Cerebellar nuclear complex (tissue), 1 donor: ENCODE data around the gene CDH22.
A peak's percentile ranks its signal among the peaks of the same experiment; 100 is the strongest.

Experiments
- DNase-seq, 2 experiments: peaks; one replicate each; lab custom pipeline; 2025; lab: John Stamatoyannopoulos, UW

CDH22 gene

GRCh38 chr20:46192376-46192944 is 115.8 kb downstream of the CDH22 start:
- no peak for DNase-seq

- DNase-seq = no peak
Measured at GRCh38 chr20:46191611-46192010, 116.7 kb downstream of the CDH22 start.

GRCh38 chr20:46191168-46191540 is 117.1 kb downstream of the CDH22 start:
- DNase-seq = no peak

GRCh38 chr20:46190478-46191167 is 117.7 kb downstream of the CDH22 start:
- DNase-seq = no peak

- DNase-seq = no peak
Measured at GRCh38 chr20:46188866-46189541, 119.3 kb downstream of the CDH22 start.

- DNase-seq = no peak
Measured at GRCh38 chr20:46186210-46186609, 122.1 kb downstream of the CDH22 start.

GRCh38 chr20:46185353-46185752 is 122.9 kb downstream of the CDH22 start:
- DNase-seq = no peak

GRCh38 chr20:46183768-46184167 is 124.5 kb downstream of the CDH22 start:
- no peak for DNase-seq

GRCh38 chr20:46182276-46183200 is 125.8 kb downstream of the CDH22 start:
- DNase-seq = peak in 1 of 2 experiments; percentile 34

- no peak for DNase-seq
Measured at GRCh38 chr20:46179862-46180261, 128.4 kb downstream of the CDH22 start.

- DNase-seq = peak; percentile 67 to 70
Measured at GRCh38 chr20:46178891-46179290, 129.4 kb downstream of the CDH22 start.

GRCh38 chr20:46177768-46178167 is 130.5 kb downstream of the CDH22 start:
- DNase-seq = no peak

- DNase-seq = no peak
Measured at GRCh38 chr20:46176739-46177378, 131.4 kb downstream of the CDH22 start.

- no peak for DNase-seq
Measured at GRCh38 chr20:46175127-46175494, 133.2 kb downstream of the CDH22 start.

- DNase-seq = no peak
Measured at GRCh38 chr20:46174469-46175126, 133.7 kb downstream of the CDH22 start.

- no peak for DNase-seq
Measured at GRCh38 chr20:46173652-46174468, 134.4 kb downstream of the CDH22 start.

GRCh38 chr20:46172961-46173536 is 135.2 kb downstream of the CDH22 start:
- DNase-seq = no peak

- DNase-seq = no peak
Measured at GRCh38 chr20:46172455-46172854, 135.8 kb downstream of the CDH22 start.

- no peak for DNase-seq
Measured at GRCh38 chr20:46171909-46172308, 136.4 kb downstream of the CDH22 start.

GRCh38 chr20:46171476-46171875 is 136.8 kb downstream of the CDH22 start:
- no peak for DNase-seq
